ENCODE data around the gene NPAS2. TPM values are rescaled to one million over a fixed set of nuclear protein-coding genes. Genes with fewer than 3 reads are reported as not detected.

NPAS2 gene
- total RNA-seq, 1 experiment from 2014 or later, result 12.4 TPM

DNA sequence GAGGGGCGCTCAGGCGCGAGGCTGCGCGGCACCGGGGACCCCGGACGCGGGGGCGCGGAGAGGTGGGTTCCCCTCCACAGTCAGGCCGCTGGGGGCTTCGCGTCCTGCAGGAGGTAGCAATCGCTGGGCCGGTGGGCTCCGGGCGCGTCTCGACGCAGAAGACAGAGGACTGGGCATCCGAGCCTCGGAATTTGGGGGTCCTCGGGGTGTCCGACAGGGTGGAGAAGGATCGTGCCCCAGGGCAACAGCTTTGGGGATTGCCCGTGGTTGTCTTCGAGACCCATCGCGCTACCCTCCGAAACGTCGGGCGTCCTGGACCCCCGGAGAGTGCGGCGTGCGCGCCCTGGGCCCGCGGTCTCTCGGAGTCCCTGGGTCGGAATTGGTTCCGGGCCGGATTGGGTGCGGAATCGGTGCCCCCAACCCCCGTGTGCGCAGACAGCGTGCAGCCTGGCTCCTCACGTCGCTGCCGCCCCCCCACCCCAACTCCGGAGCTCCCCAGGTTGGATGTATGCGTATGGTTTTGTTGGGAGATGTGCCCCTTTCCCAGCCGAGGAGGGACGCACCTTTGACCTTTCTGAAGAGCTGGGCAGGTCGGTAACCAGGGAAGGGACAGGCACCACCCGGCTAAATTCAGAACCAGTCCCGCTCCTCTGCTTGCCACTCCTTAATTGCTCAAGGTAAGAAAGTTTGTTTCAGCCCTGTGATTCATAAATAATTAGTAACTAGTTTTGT lies 750 bp downstream of the NPAS2 start:
- no peak for DNase-seq (ENCODE audit: low read depth)

DNA sequence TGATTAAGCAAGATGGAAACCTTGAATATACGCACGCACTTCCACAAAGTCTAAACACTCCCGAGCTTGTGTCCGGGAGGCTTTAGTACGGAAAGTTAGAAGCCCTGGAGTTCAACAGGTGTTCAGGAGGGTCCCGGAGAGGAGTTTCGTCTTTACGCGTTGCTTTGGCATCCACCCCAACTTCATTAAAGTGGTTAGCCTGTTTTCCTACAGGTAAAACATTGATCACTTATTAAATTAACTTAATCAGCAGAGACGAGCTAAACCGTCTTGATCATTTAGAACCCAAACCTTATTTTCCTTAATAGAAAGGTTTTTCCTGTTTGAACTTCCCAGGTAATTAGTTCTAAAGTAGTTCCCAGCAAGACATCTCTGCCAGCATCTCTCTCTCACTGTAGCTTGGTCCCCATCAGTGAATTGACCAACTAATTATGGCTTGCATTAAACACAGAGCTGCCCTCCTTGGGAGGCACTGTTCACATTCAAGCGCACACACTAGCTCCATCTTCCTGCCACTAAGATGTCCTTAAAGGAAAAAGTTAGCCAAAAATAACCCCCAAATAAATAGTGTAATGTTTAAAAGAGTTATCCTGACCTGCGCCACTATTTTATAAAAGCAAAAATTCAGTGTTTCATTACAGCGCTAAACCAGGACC lies 1.4 kb downstream of the NPAS2 start:
- DNase-seq (ENCODE audit: low read depth), result no peak

DNA sequence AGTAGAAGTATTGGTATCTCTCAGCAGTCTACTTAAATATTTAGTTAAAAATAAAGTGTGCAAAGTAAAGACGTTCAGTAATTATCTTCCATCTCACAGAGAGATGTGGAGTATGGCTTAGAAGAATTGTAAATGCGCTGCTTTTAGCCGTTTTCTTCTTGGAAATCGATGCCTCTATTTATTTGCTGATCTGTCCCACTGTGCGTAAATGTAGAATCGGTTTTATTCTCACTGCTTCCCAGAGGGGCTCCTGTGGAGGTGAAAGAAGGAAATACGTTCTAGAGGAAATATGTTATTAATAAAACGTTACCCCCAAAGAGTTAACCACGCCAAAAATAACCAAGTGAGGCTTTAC lies 1.9 kb downstream of the NPAS2 start:
- no peak for DNase-seq (ENCODE audit: low read depth)

- peak; percentile 59 for DNase-seq (ENCODE audit: low read depth)
Observed at GRCh38 chr2:100822587-100823248, 2.8 kb downstream of the NPAS2 start.

- no peak for DNase-seq (ENCODE audit: low read depth)
Observed at GRCh38 chr2:100823665-100824438, 3.9 kb downstream of the NPAS2 start.

GRCh38 chr2:100824842-100825241 lies 4.9 kb downstream of the NPAS2 start:
- DNase-seq (ENCODE audit: low read depth), result no peak

GRCh38 chr2:100826494-100826893 lies 6.6 kb downstream of the NPAS2 start:
- no peak for DNase-seq (ENCODE audit: low read depth)

DNA sequence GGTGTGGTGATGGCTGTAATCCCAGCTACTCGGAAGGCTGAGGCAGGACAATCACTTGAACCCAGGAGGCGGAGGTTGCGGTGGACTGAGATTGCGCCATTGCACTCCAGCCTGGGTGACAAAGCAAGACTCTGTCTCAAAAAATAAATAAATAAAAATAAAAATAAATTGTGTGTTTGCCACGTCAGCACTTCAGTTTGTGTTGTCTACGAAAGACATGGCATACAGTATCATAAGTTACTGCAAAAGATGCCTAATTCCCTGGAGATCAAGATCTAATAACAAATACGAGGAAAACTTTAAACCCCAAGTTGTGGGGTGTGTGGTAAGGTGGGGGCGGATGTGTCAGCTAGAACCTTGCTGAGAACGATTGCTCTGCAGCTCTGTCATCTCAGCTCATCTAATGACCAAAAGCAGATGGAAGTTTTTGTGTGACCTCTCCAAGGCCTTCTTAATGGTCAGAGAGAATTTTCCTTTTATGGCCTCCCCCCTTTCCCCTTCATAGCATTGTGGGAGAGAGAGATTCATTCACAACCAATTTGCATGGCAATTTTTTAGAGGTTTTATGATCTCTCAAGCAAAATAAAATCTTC lies 11.3 kb downstream of the NPAS2 start:
- DNase-seq (ENCODE audit: low read depth), result no peak

DNA sequence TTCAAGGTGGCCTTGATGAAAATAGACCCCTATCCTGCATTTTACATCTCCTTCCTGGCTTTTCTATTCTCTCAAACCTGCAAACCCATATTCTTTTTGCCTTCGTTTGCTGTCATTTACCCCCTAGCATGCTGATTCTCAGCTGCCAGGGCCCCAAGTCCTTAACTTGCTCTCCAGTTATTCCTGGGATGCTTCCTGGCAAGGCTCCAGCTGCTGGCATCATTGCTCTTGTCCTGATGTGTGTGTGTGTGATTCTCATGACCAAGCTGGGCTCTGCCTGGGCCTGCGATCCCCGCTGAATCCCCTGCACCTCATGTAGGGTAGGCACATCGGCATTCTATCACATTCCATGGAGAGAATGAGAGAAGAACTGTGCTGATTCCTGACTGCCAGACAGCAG lies 11.9 kb downstream of the NPAS2 start:
- no peak for DNase-seq (ENCODE audit: low read depth)

DNA sequence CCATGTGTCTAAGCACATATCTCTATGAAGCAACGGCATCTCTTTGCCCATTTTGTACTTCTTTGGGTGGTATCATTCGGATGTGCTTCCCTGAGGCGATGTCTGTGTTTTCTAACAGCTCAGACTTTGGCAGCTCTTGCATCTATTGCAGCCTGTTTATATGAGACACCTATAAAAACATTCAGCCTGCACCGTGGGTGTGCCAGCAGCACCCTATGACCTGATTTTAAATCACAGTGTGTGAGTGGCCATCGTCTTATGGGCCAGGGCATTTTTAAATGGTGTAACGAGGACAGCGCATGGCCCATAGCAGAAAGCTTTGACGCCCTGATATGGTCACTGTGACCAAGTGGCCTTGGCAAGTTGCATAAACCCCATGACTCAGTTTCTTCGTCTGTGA lies 12.9 kb downstream of the NPAS2 start:
- no peak for DNase-seq (ENCODE audit: low read depth)

DNA sequence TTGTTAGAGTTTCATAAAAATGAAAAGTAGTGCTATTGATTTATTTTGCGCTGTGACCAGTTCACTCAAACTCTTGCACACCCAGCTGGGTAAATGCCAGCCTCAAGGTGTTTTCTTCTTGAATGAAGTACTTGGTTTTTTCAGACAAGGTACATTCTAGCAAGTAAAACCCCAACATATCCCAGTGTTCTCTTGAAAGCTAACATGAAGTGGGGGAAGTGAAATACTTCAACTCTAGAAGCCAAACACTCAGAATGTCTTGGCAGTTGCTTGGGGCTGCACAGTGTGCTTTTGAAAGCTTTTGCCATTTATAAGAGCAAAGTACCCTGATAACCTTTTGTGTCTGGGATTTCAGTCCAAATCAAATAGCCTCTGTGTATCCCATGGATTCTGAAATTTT lies 13.4 kb downstream of the NPAS2 start:
- DNase-seq (ENCODE audit: low read depth), result no peak

DNA sequence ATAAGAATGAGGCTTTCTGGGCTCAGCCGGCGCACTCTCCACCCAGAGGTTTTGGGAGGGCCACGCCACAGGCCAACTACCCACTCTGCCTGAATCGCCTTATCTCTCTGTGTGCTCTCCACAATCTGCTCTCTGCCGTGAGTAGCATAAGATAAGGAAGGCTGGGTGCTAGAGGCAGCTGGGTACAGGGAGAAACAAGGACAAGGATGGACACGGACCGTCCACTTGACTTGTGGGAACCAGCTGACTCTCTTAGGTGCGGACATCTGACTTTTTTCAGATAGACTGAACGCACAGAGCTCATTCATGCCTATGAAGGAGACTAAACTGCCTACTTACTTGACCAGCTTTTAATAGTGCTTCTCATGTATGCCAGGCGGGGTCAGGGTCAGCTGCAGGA lies 14.3 kb downstream of the NPAS2 start:
- no peak for DNase-seq (ENCODE audit: low read depth)

- DNase-seq (ENCODE audit: low read depth), result no peak
Observed at GRCh38 chr2:100835006-100835659, 15.2 kb downstream of the NPAS2 start.

GRCh38 chr2:100840519-100840918 lies 20.6 kb downstream of the NPAS2 start:
- peak; percentile 49 for DNase-seq (ENCODE audit: low read depth)

- DNase-seq (ENCODE audit: low read depth), result no peak
Observed at GRCh38 chr2:100842241-100842922, 22.4 kb downstream of the NPAS2 start.

DNA sequence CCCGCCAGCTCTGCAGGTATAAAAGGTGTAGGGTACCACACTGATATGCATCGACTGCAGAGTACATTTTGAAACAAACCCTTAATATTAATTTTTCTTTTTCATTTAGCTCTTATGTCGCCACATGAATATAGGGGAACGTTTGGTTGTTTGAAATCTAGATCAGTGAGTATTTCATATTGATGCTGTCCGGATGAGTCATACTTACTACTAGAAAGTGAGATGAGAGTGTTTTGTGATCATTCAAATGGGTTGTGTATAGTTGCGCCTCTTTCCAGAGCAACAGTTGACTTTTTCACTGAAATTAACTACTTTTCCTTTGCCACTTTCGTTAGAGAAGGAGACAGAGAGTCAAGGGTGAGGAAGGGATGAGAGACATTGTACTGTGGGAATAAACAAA lies 24.6 kb downstream of the NPAS2 start:
- no peak for DNase-seq (ENCODE audit: low read depth)

GRCh38 chr2:100845141-100845991 lies 25.4 kb downstream of the NPAS2 start:
- DNase-seq (ENCODE audit: low read depth), result no peak

- DNase-seq (ENCODE audit: low read depth), result no peak
Observed at GRCh38 chr2:100846716-100847115, 26.8 kb downstream of the NPAS2 start.

DNA sequence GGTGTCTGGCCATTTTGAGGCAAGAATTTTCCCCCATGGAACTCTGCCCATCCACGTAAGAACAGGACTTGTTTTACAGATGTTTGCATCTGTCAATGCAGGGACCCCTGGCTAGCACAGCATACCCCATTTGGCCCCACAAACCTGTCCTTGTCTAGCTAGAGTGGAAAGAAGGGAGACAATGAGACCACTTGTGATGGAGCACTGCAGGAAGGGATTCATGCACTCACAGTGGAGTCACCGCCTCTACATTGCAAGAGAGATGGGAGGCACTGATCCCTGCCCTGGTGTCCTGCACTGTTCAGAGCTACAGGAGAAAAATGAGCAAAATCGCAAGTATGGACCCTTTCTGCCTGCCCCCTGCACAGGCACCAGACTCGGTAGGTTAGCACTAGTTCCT lies 32.5 kb downstream of the NPAS2 start:
- no peak for DNase-seq (ENCODE audit: low read depth)
